Endothelial cell of umbilical vein (primary cell): Measurements from ENCODE around the gene SLC18A3. TPM values are rescaled to one million over a fixed set of nuclear protein-coding genes. Genes with fewer than 3 reads are reported as not detected.

Experiments used
- BruUV-seq: library from RNA; stranded (reverse); fragments of 400-500 nt; replicated peaks from 2 replicates; lab custom pipeline; 2021; lab: Mats Ljungman, UMichigan
- CTCF ChIA-PET: fragments of 300-600, 350-600 bp; sonication (Branson Sonifier 250); formaldehyde crosslinking; loops from one replicate; lab custom pipeline; 2021; ENCODE audit warnings: antibody characterized with exemption, inconsistent platforms; lab: Charles Lee
- POLR2A ChIA-PET: fragments of 300-600, 350-600 bp; sonication (Branson Sonifier 250); formaldehyde crosslinking; loops from one replicate; lab custom pipeline; 2021; ENCODE audit warnings: antibody characterized with exemption, inconsistent platforms; lab: Charles Lee
- DNase-seq: peaks from one replicate; pipeline ENCODE4 v3.0.0-alpha.2; 2011; ENCODE audit warnings: low read depth, low spot score
- FAIRE-seq: peaks from 2 replicates; lab custom pipeline; 2011; peaks lifted over from hg19 to GRCh38; lab: Jason Lieb, UNC
- H2AFZ ChIP-seq: 2 replicates; pipeline ENCODE4 v1.6.0; 2012; ENCODE audit warnings: low read depth, low read length, control low read depth, inconsistent platforms
- H3K27ac ChIP-seq: 2 replicates; pipeline ENCODE4 v1.5.1; 2011; ENCODE audit warnings: low read depth, mild to moderate bottlenecking, control low read depth, low read length, moderate library complexity; ENCODE audit not compliant: insufficient read depth
- H3K27me3 ChIP-seq, 2 experiments: 2 replicates each; pipeline versions ENCODE4 v1.6.0 to v1.6.1; 2011; ENCODE audit warnings: low read length in 2 of 2, mixed read lengths in 1 of 2; ENCODE audit not compliant: control insufficient read depth in 2 of 2, insufficient read depth in 2 of 2
- H3K36me3 ChIP-seq, 2 experiments: 2 replicates in 1 of 2; 3 replicates in 1 of 2; pipeline ENCODE4 v1.5.1; 2011; ENCODE audit warnings: low read length in 2 of 2, mild to moderate bottlenecking in 1 of 2, moderate library complexity in 1 of 2; ENCODE audit not compliant: control insufficient read depth in 2 of 2, insufficient read depth in 2 of 2; ENCODE audit errors: extremely low read depth in 1 of 2
- H3K4me1 ChIP-seq: 3 replicates; pipeline ENCODE4 v1.5.1; 2011; ENCODE audit warnings: mild to moderate bottlenecking, low read length; ENCODE audit not compliant: control insufficient read depth, insufficient read depth; ENCODE audit errors: extremely low read depth
- H3K4me2 ChIP-seq: 2 replicates; pipeline ENCODE4 v1.6.1; 2011; ENCODE audit warnings: low read length, control low read depth, mixed read lengths; ENCODE audit not compliant: insufficient read depth
- H3K4me3 ChIP-seq, 3 experiments: fragments of 200-600 bp in 1 of 3; sonication (generic), shearing (Covaris generic) in 1 of 3; replicated peaks in 1 of 3; 2 replicates each; pipeline ENCODE4 v1.5.1; 2011 to 2016; ENCODE audit warnings: control low read depth in 3 of 3, low read length in 3 of 3, mild to moderate bottlenecking in 2 of 3, inconsistent platforms in 1 of 3, low read depth in 1 of 3, moderate library complexity in 1 of 3; ENCODE audit not compliant: insufficient read depth in 1 of 3
- H3K79me2 ChIP-seq: 2 replicates; pipeline ENCODE4 v1.6.0; 2012; ENCODE audit warnings: low read length, inconsistent platforms; ENCODE audit not compliant: control insufficient read depth, insufficient read depth
- H3K9ac ChIP-seq: replicated peaks from 2 replicates; pipeline ENCODE3; 2011; ENCODE audit warnings: low read length, control low read depth; ENCODE audit not compliant: insufficient read depth; ENCODE audit errors: extremely low read depth
- H3K9me1 ChIP-seq: replicated peaks from 3 replicates; pipeline ENCODE4 v1.6.0; 2011; ENCODE audit warnings: mild to moderate bottlenecking, low read length; ENCODE audit not compliant: control insufficient read depth, insufficient read depth; ENCODE audit errors: extremely low read depth
- H3K9me3 ChIP-seq: replicated peaks from 2 replicates; pipeline ENCODE4 v1.5.1; 2012; ENCODE audit warnings: low read length, inconsistent platforms; ENCODE audit not compliant: control insufficient read depth, insufficient read depth
- H4K20me1 ChIP-seq: replicated peaks from 2 replicates; pipeline ENCODE3; 2011; ENCODE audit warnings: mild to moderate bottlenecking, low read length; ENCODE audit not compliant: control insufficient read depth, insufficient read depth; ENCODE audit errors: extremely low read depth
- CTCF ChIP-seq, 2 donors: IDR thresholded peaks; 1 replicate in 1 of 2; 2 replicates in 1 of 2; pipeline ENCODE4 v1.5.1; 2011; ENCODE audit warnings: low read length in 2 of 2, mild to moderate bottlenecking in 2 of 2, moderate library complexity in 2 of 2, control low read depth in 1 of 2, inconsistent platforms in 1 of 2, low read depth in 1 of 2; ENCODE audit not compliant: insufficient read depth in 1 of 2; ENCODE audit errors: extremely low read depth in 1 of 2
- EZH2 ChIP-seq: IDR thresholded peaks from 2 replicates; pipeline ENCODE4 v1.6.1; 2012; ENCODE audit warnings: borderline replicate concordance, low read depth, mild to moderate bottlenecking, moderate library complexity, low read length, inconsistent platforms; ENCODE audit not compliant: severe bottlenecking
- FOS ChIP-seq: IDR thresholded peaks from 2 replicates; pipeline ENCODE4 v1.6.1; 2011; ENCODE audit warnings: mild to moderate bottlenecking, low read length, moderate library complexity, borderline replicate concordance; ENCODE audit not compliant: insufficient read depth
- GATA2 ChIP-seq: IDR thresholded peaks from 2 replicates; pipeline ENCODE4 v1.7.0; 2011; ENCODE audit warnings: low read depth, mild to moderate bottlenecking, moderate library complexity, mixed read lengths, low read length; ENCODE audit not compliant: insufficient read length, insufficient read depth
- JUN ChIP-seq: IDR thresholded peaks from 2 replicates; pipeline ENCODE4 v1.6.1; 2011; ENCODE audit warnings: borderline replicate concordance, low read depth; ENCODE audit not compliant: insufficient read length, insufficient read depth
- MAX ChIP-seq: IDR thresholded peaks from 2 replicates; pipeline ENCODE4 v1.6.1; 2011; ENCODE audit not compliant: insufficient read depth, insufficient read length
- MYC ChIP-seq: IDR thresholded peaks from one replicate; pipeline ENCODE4 v1.6.1; 2011; ENCODE audit warnings: mild to moderate bottlenecking, low read depth, low read length
- POLR2A ChIP-seq: IDR thresholded peaks from 2 replicates; pipeline ENCODE4 v1.6.1; 2012; ENCODE audit warnings: low read depth, mild to moderate bottlenecking, control low read depth, low read length
- POLR2AphosphoS5 ChIP-seq: IDR thresholded peaks from 2 replicates; pipeline ENCODE4 v1.6.1; 2012; ENCODE audit warnings: low read depth, mild to moderate bottlenecking, control low read depth, low read length, moderate library complexity; ENCODE audit not compliant: insufficient read depth
- dilution Hi-C: fragments of 300-500 bp; cut with MboI; formaldehyde crosslinking; loops from one replicate; pipeline ENCODE4 v1.15.0; 2019; ENCODE audit warnings: low sequenced_read_pairs; ENCODE audit not compliant: extremely low pct_ligation_motif_present
- intact Hi-C: fragments of 100-400 bp; cut with micrococcal nuclease; formaldehyde crosslinking; loops from one replicate; pipeline ENCODE4 v1.10.0; 2022
- polyA plus RNA-seq, 4 experiments: library from polyadenylated mRNA; depleted of rRNA in 3 of 4; stranded (reverse) in 3 of 4; unstranded in 1 of 4; fragments of >200 nt; gene quantifications; 2 replicates each; pipeline versions ENCODE4 v1.2.1 to v1.2.3, GENCODE V29; 2011 to 2012; ENCODE audit warnings: missing spikeins in 1 of 4
- total RNA-seq: library from RNA; stranded (reverse); gene quantifications from 2 replicates; pipeline ENCODE4 v1.2.3, GENCODE V29; 2021

The SLC18A3 gene
- total and polyA plus RNA-seq, 2 donors (not counting 3 experiments of a cell fraction or from before 2014, with no cell fraction given): not detected

GRCh38 chr10:49597426-49598163 is 12.5 kb upstream of the SLC18A3 start:
- no peak overlapping the region for H2AFZ ChIP-seq
- TF ChIP-seq GATA2: no peak
- no peak for TF ChIP-seq FOS
- no peak for TF ChIP-seq MYC
- TF ChIP-seq EZH2: no peak
- no peak for TF ChIP-seq POLR2AphosphoS5
- no peak for TF ChIP-seq CTCF (IDR thresholded peaks at IDR 0.05; ENCODE audit: extremely low read depth in 1 of 2, insufficient read depth in 1 of 2, low read depth in 1 of 2, low read length in 2 of 2)
- no peak for TF ChIP-seq MAX
- no peak for TF ChIP-seq POLR2A
- TF ChIP-seq JUN: no peak
- H3K9ac ChIP-seq: no peak overlapping the region
- CTCF ChIA-PET: no interaction called here
- H3K4me2 ChIP-seq: no peak overlapping the region
- H3K4me3 ChIP-seq: no peak overlapping the region
- POLR2A ChIA-PET: no interaction called here
- no peaks in the 10 kb centered on the region for H3K9me3 ChIP-seq
- dilution Hi-C loops: no loop called here
- intact Hi-C loops: loop anchor here (10.0 kb wide), 1 partner anchor 1297 kb away; no protein-coding TSS in a partner anchor
- H3K27me3 ChIP-seq: no peaks in the 10 kb centered on the region
- H3K9me1 ChIP-seq: no peaks in the 10 kb centered on the region
- FAIRE-seq (no peak), DNase-seq (no peak)
- H3K4me1 ChIP-seq: peaks cover 3% of the 10 kb centered on the region
- H3K36me3 ChIP-seq: no peaks in the 10 kb centered on the region
- no peaks in the 10 kb centered on the region for H3K79me2 ChIP-seq
- H4K20me1 ChIP-seq: no peaks in the 10 kb centered on the region
- no TSS peak for BruUV-seq
- H3K27ac ChIP-seq: no peak overlapping the region
